ENCODE results near the gene ABCC8. TPM values are rescaled to one million over a fixed set of nuclear protein-coding genes. Genes with fewer than 3 reads are reported as not detected.
A peak's percentile ranks its signal among the peaks of the same experiment; 100 is the strongest.

ABCC8 gene
- total and polyA plus RNA-seq, 4 donors: 1.2 to 14.9 (median 3.1) TPM

DNA sequence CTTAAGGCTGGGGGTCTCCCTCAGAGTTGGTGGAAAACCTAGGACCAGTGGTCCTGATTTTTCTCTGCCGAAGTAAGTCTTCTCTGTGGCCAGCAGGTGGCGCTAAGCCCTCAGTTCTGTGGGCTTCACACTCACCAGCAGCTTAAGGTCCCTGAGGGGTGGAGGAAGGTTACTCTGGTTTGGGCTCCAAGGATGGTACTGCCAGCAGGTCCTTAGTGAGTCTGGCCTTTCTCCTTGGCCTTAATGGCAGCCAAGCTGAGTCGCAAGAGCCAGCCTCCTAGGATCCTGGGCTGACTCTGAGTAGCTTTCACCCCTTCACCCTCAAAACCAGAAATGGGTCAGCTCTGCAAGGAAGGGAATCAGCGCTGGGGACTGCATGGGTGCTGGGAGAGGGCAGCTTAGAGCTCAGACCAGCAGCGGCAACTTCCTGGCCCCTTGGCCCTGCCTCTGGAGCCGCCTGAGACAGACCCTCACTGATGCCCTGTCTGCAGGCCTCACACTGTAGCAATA, 92.6 kb downstream of the ABCC8 start:
- H3K27ac ChIP-seq (ENCODE audit: low read depth in 1 of 2, low read length in 1 of 2): no peak overlapping the region
- 49 to 55% methylated on average over 6 of the region's 6 CpGs for WGBS, 2 donors
- TF ChIP-seq, protein P1, sequence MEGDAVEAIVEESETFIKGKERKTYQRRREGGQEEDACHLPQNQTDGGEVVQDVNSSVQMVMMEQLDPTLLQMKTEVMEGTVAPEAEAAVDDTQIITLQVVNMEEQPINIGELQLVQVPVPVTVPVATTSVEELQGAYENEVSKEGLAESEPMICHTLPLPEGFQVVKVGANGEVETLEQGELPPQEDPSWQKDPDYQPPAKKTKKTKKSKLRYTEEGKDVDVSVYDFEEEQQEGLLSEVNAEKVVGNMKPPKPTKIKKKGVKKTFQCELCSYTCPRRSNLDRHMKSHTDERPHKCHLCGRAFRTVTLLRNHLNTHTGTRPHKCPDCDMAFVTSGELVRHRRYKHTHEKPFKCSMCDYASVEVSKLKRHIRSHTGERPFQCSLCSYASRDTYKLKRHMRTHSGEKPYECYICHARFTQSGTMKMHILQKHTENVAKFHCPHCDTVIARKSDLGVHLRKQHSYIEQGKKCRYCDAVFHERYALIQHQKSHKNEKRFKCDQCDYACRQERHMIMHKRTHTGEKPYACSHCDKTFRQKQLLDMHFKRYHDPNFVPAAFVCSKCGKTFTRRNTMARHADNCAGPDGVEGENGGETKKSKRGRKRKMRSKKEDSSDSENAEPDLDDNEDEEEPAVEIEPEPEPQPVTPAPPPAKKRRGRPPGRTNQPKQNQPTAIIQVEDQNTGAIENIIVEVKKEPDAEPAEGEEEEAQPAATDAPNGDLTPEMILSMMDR (IDR thresholded peaks at IDR 0.05; ENCODE audit: control extremely low read depth, extremely low read depth): peak; percentile 85
- H3K4me1 ChIP-seq (ENCODE audit: control insufficient read depth in 5 of 5, insufficient read depth in 5 of 5, low read length in 5 of 5): peaks cover 0 to 12% (median 0%) of the 10 kb centered on the region in 5 donors
- no peak overlapping the region for H3K4me3 ChIP-seq
- no peaks in the 10 kb centered on the region for H3K9me3 ChIP-seq (ENCODE audit: control insufficient read depth in 4 of 4, insufficient read depth in 3 of 4, low read length in 3 of 4)
- H3K27me3 ChIP-seq (ENCODE audit: control insufficient read depth in 3 of 3, insufficient read depth in 3 of 3, low read length in 2 of 3): no peaks in the 10 kb centered on the region
- peak; percentile 79 to 88 (median 87) for DNase-seq
- H3K36me3 ChIP-seq (ENCODE audit: control insufficient read depth in 4 of 4, insufficient read depth in 4 of 4, low read length in 4 of 4): peaks cover 0 to 3% (median 0%) of the 10 kb centered on the region in 4 donors
- no peak overlapping the region for H3K9ac ChIP-seq (ENCODE audit: insufficient read depth in 1 of 2, low read length in 2 of 2)
- ATAC-seq (ENCODE audit: insufficient read depth, low FRiP score): no peak

DNA sequence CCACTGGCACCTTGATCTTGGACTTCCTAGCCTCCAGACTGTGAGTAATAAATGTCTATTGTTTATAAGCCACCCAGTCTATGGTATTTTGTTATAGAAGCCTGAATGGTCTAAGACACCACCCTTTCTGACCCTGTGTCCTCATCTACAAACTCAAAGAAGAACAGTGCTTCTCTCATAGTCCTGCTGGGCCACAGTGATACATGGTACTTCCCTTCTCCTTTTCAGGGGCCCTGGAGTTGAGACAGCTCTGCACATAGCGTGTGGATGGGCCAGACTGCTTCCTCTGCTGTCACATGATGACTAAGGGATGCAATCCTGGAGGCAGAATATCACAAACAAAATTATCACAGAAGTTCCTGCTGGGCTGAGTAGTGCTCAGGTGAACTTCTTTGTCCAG, 93.2 kb downstream of the ABCC8 start:
- H3K4me3 ChIP-seq: no peak overlapping the region
- no peak overlapping the region for H3K27ac ChIP-seq (ENCODE audit: low read depth in 1 of 2, low read length in 1 of 2)
- peaks cover 0 to 3% (median 0%) of the 10 kb centered on the region in 4 donors for H3K36me3 ChIP-seq (ENCODE audit: control insufficient read depth in 4 of 4, insufficient read depth in 4 of 4, low read length in 4 of 4)
- no peaks in the 10 kb centered on the region for H3K27me3 ChIP-seq (ENCODE audit: control insufficient read depth in 3 of 3, insufficient read depth in 3 of 3, low read length in 2 of 3)
- H3K9me3 ChIP-seq (ENCODE audit: control insufficient read depth in 4 of 4, insufficient read depth in 3 of 4, low read length in 3 of 4): peaks cover 0 to under 1% (median 0%) of the 10 kb centered on the region in 4 donors
- no peak for ATAC-seq (ENCODE audit: insufficient read depth, low FRiP score)
- DNase-seq: no peak
- peaks cover 0 to 12% (median 0%) of the 10 kb centered on the region in 5 donors for H3K4me1 ChIP-seq (ENCODE audit: control insufficient read depth in 5 of 5, insufficient read depth in 5 of 5, low read length in 5 of 5)
- TF ChIP-seq, protein P1 (IDR thresholded peaks at IDR 0.05; ENCODE audit: control extremely low read depth, extremely low read depth): no peak
- 42 to 75% methylated on average over 1 of the region's 1 CpG for WGBS, 2 donors
- no peak overlapping the region for H3K9ac ChIP-seq (ENCODE audit: insufficient read depth in 1 of 2, low read length in 2 of 2)

DNA sequence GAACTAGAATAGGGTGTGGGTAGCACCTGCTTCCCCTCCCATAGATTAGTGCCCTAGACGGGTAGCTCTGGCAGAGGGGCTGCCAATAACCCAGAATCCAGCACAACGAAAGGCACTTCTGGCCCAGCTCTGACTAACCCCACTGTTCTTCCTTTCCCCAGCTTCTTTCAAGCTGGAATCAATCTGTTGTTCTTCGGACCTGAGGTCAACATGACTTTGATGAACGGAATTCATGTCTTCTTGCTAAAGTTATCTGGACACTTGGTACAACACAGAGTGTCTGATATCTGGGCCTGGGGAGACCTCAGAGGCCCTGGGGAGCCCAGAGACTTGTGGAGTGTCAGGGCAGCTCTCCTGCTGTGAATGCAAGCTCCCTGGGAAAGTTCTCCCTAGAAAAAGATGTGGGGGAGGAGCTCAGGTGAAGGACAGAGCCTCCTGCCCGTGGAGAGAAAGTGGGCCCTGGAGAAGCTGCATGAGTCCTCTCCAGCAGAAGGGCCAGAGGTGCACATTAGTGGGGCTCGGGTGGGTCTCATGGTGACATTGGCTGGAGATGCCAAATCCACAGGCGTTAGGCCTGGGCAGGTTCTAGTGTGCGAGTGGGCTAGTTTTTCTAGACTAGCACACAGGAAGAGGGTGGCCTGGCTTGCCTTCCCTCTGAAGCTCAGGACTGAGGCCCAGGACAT, 94.5 kb downstream of the ABCC8 start:
- peaks cover 0 to 4% (median 0%) of the 10 kb centered on the region in 4 donors for H3K9me3 ChIP-seq (ENCODE audit: control insufficient read depth in 4 of 4, insufficient read depth in 3 of 4, low read length in 3 of 4)
- H3K27me3 ChIP-seq (ENCODE audit: control insufficient read depth in 3 of 3, insufficient read depth in 3 of 3, low read length in 2 of 3): no peaks in the 10 kb centered on the region
- peaks cover 0 to 9% (median 0%) of the 10 kb centered on the region in 5 donors for H3K4me1 ChIP-seq (ENCODE audit: control insufficient read depth in 5 of 5, insufficient read depth in 5 of 5, low read length in 5 of 5)
- H3K27ac ChIP-seq (ENCODE audit: low read depth in 1 of 2, low read length in 1 of 2): no peak overlapping the region
- WGBS, 2 donors: 84 to 91% methylated on average over 8 of the region's 8 CpGs
- H3K9ac ChIP-seq (ENCODE audit: insufficient read depth in 1 of 2, low read length in 2 of 2): no peak overlapping the region
- H3K36me3 ChIP-seq (ENCODE audit: control insufficient read depth in 4 of 4, insufficient read depth in 4 of 4, low read length in 4 of 4): peaks cover 0 to 3% (median 0%) of the 10 kb centered on the region in 4 donors
- DNase-seq (no peak), ATAC-seq (ENCODE audit: insufficient read depth, low FRiP score) (no peak)
- no peak overlapping the region for H3K4me3 ChIP-seq
- TF ChIP-seq, protein P1 (IDR thresholded peaks at IDR 0.05; ENCODE audit: control extremely low read depth, extremely low read depth): no peak

Measured in lung (tissue), 12 donors.